T-cell (primary cell): Measurements from ENCODE around the gene BCL10. TPM values are rescaled to one million over a fixed set of nuclear protein-coding genes. Genes with fewer than 3 reads are reported as not detected.

Experiments used
- ATAC-seq, 4 experiments: fragments of 200-7000 bp in 3 of 4; fragments of 150-1000 bp in 1 of 4; cut with Tn5 transposase; replicated peaks in 1 of 4; 1 replicate in 3 of 4; 2 replicates in 1 of 4; pipeline ENCODE4 v1.10.0; 2021; ENCODE audit warnings: moderate library complexity in 3 of 4, mild to moderate bottlenecking in 2 of 4, moderate number of reproducible peaks in 1 of 4
- CTCF ChIA-PET, 2 donors: fragments of 300-600 bp; sonication (Branson Sonifier 250); formaldehyde crosslinking; loops; one replicate each; lab custom pipeline; 2022; ENCODE audit warnings: antibody characterized with exemption in 2 of 2; lab: Charles Lee
- POLR2A ChIA-PET, 2 donors: fragments of 300-600 bp; sonication (Branson Sonifier 250); formaldehyde crosslinking; loops; one replicate each; lab custom pipeline; 2022; ENCODE audit warnings: antibody characterized with exemption in 2 of 2; lab: Charles Lee
- DNase-seq, 35 experiments: peaks; one replicate each; pipeline versions ENCODE4 v3.0.0 to v3.0.0-alpha.2; 2013 to 2023
- H3K27ac ChIP-seq: one replicate; pipeline ENCODE4 v1.5.1; 2013; ENCODE audit warnings: low read length
- H3K27me3 ChIP-seq, 2 experiments: replicated peaks in 1 of 2; 1 replicate in 1 of 2; 2 replicates in 1 of 2; pipeline versions ENCODE4 v1.6.1 to v1.7.0; 2013; ENCODE audit warnings: low read length in 1 of 2, mixed read lengths in 1 of 2; ENCODE audit not compliant: control insufficient read depth in 2 of 2, insufficient read depth in 2 of 2; ENCODE audit errors: extremely low read depth in 1 of 2
- H3K36me3 ChIP-seq, 2 donors: 1 replicate in 1 of 2; 2 replicates in 1 of 2; pipeline versions ENCODE4 v1.6.1 to v1.7.0; 2013; ENCODE audit warnings: low read length in 1 of 2; ENCODE audit not compliant: control insufficient read depth in 2 of 2, insufficient read depth in 1 of 2; ENCODE audit errors: extremely low read depth in 1 of 2
- H3K4me1 ChIP-seq, 2 experiments: 1 replicate in 1 of 2; 2 replicates in 1 of 2; pipeline versions ENCODE4 v1.6.1 to v1.7.0; 2013; ENCODE audit warnings: low read length in 2 of 2, mixed read lengths in 1 of 2; ENCODE audit not compliant: insufficient read depth in 2 of 2, control insufficient read depth in 1 of 2; ENCODE audit errors: extremely low read depth in 1 of 2
- H3K4me3 ChIP-seq, 2 donors: 1 replicate in 1 of 2; 2 replicates in 1 of 2; pipeline versions ENCODE4 v1.5.1 to v1.7.0; 2013; ENCODE audit warnings: mild to moderate bottlenecking in 2 of 2, low read length in 1 of 2, moderate library complexity in 1 of 2; ENCODE audit not compliant: control insufficient read depth in 1 of 2; ENCODE audit errors: extremely low read depth in 1 of 2
- H3K9me3 ChIP-seq: 2 replicates; pipeline ENCODE4 v1.7.0; 2013
- H3K27ac Mint-ChIP-seq, 2 donors: one replicate each; pipeline ENCODE4 v1.8.0; 2020 to 2021; ENCODE audit warnings: mild to moderate bottlenecking in 2 of 2, mixed read lengths in 2 of 2
- H3K27me3 Mint-ChIP-seq, 2 donors: one replicate each; pipeline ENCODE4 v1.8.0; 2021 to 2022; ENCODE audit warnings: mixed read lengths in 2 of 2
- H3K36me3 Mint-ChIP-seq: one replicate; pipeline ENCODE4 v1.8.0; 2021; ENCODE audit warnings: mixed read lengths
- H3K4me1 Mint-ChIP-seq, 3 donors: one replicate each; pipeline ENCODE4 v1.8.0; 2020 to 2022; ENCODE audit warnings: mixed read lengths in 3 of 3, mild to moderate bottlenecking in 1 of 3
- H3K4me3 Mint-ChIP-seq, 3 donors: one replicate each; pipeline ENCODE4 v1.8.0; 2020 to 2022; ENCODE audit warnings: mild to moderate bottlenecking in 3 of 3, mixed read lengths in 3 of 3, moderate library complexity in 3 of 3
- H3K9me3 Mint-ChIP-seq, 3 donors: one replicate each; pipeline ENCODE4 v1.8.0; 2020 to 2022; ENCODE audit warnings: mixed read lengths in 3 of 3
- WGBS: methylation state at CpG from one replicate; pipeline ENCODE4 v1.1.5; 2013; ENCODE audit warnings: missing lambda C conversion rate; ENCODE audit not compliant: insufficient coverage; 5-methylcytosine and 5-hydroxymethylcytosine counted together
- total RNA-seq, 35 experiments: library from RNA in 6 of 35; stranded (reverse) in 6 of 35; fragments of 120-200 nt in 1 of 35; gene quantifications; one replicate each; pipeline versions ENCODE4 v1.2.1 to v1.2.4 and lab custom pipeline; 2013 to 2026

BCL10 gene
- total RNA-seq, 5 donors from 2014 or later (not counting 1 experiment from before 2014, with no cell fraction given): 25.8 to 40.0 (median 28.0) TPM

- no peak overlapping the region for H3K4me3 Mint-ChIP-seq
- peaks cover 41 to 47% of the 10 kb centered on the region in 2 donors for H3K27me3 Mint-ChIP-seq
- 64% methylated on average over 3 of the region's 8 CpGs for WGBS
- DNase-seq (no peak), ATAC-seq (no peak)
- H3K27me3 ChIP-seq: peaks cover 2 to 11% of the 10 kb centered on the region in 2 experiments
- no peaks in the 10 kb centered on the region for H3K9me3 Mint-ChIP-seq
- ChIA-PET CTCF (no interaction called here), POLR2A (no interaction called here)
- H3K27ac ChIP-seq: no peak overlapping the region
- H3K4me1 ChIP-seq: no peaks in the 10 kb centered on the region
- H3K9me3 ChIP-seq: no peaks in the 10 kb centered on the region
- no peaks in the 10 kb centered on the region for H3K36me3 Mint-ChIP-seq
- no peaks in the 10 kb centered on the region for H3K36me3 ChIP-seq
- H3K4me3 ChIP-seq: no peak overlapping the region
- no peak overlapping the region for H3K27ac Mint-ChIP-seq
- H3K4me1 Mint-ChIP-seq: peaks cover 0 to 2% (median 0%) of the 10 kb centered on the region in 3 donors
These were observed 39.4 kb upstream of the BCL10 start for GRCh38 chr1:85315789-85316188.

GRCh38 chr1:85314726-85315125 lies 38.3 kb upstream of the BCL10 start:
- H3K27me3 Mint-ChIP-seq: peaks cover 46 to 49% of the 10 kb centered on the region in 2 donors
- no peak overlapping the region for H3K27ac ChIP-seq

GRCh38 chr1:85313888-85314696 lies 37.7 kb upstream of the BCL10 start:
- no peaks in the 10 kb centered on the region for H3K4me1 ChIP-seq
- ATAC-seq (no peak), DNase-seq (no peak)
- H3K4me1 Mint-ChIP-seq: no peaks in the 10 kb centered on the region
- H3K9me3 Mint-ChIP-seq: no peaks in the 10 kb centered on the region
- WGBS: 67% methylated on average over 1 of the region's 3 CpGs
- POLR2A ChIA-PET: no interaction called here
- no peak overlapping the region for H3K4me3 Mint-ChIP-seq
- H3K27ac ChIP-seq: no peak overlapping the region
- H3K36me3 Mint-ChIP-seq: no peaks in the 10 kb centered on the region
- CTCF ChIA-PET: no interaction called here
- H3K9me3 ChIP-seq: no peaks in the 10 kb centered on the region
- H3K4me3 ChIP-seq: no peak overlapping the region
- no peaks in the 10 kb centered on the region for H3K36me3 ChIP-seq
- peaks cover 0 to 12% of the 10 kb centered on the region in 2 experiments for H3K27me3 ChIP-seq
- H3K27ac Mint-ChIP-seq: no peak overlapping the region
- peaks cover 46 to 51% of the 10 kb centered on the region in 2 donors for H3K27me3 Mint-ChIP-seq

More at GRCh38 chr1:85314726-85315125, 38.3 kb upstream of the BCL10 start:
- Mint-ChIP-seq H3K9me3 (no peaks in the 10 kb centered on the region), H3K36me3 (no peaks in the 10 kb centered on the region), H3K4me1 (no peaks in the 10 kb centered on the region), H3K27ac (no peak overlapping the region), H3K4me3 (no peak overlapping the region)
- Histone ChIP-seq H3K4me3 (no peak overlapping the region), H3K27me3 (peaks cover 0 to 12% of the 10 kb centered on the region in 2 experiments), H3K36me3 (no peaks in the 10 kb centered on the region), H3K9me3 (no peaks in the 10 kb centered on the region), H3K4me1 (no peaks in the 10 kb centered on the region)
- POLR2A ChIA-PET: no interaction called here
- DNase-seq (no peak), ATAC-seq (no peak)
- CTCF ChIA-PET: no interaction called here

GRCh38 chr1:85311818-85312217 lies 35.4 kb upstream of the BCL10 start:
- POLR2A ChIA-PET: no interaction called here
- WGBS: 46% methylated on average over 2 of the region's 2 CpGs

GRCh38 chr1:85308833-85309350 lies 32.5 kb upstream of the BCL10 start:
- H3K27ac ChIP-seq: no peak overlapping the region
- H3K4me1 ChIP-seq: peaks cover 0 to 9% of the 10 kb centered on the region in 2 experiments
- ChIA-PET CTCF (interaction anchor here in 1 of 2 donors (0.5 to 1.2 kb wide), 5 partner anchors 11 to 398 kb away, joined by 3 to 6 read pairs (median 3); no protein-coding TSS in a partner anchor), POLR2A (interaction anchor here in 1 of 2 donors (0.7 kb wide), 1 partner anchor 395 kb away, joined by 3 read pairs; no protein-coding TSS in a partner anchor)
- Mint-ChIP-seq H3K27ac (no peak overlapping the region), H3K4me1 (peaks cover 8% of the 10 kb centered on the region in 3 donors), H3K4me3 (no peak overlapping the region), H3K27me3 (peaks cover 39% of the 10 kb centered on the region in 2 donors), H3K36me3 (no peaks in the 10 kb centered on the region), H3K9me3 (no peaks in the 10 kb centered on the region)
- H3K4me3 ChIP-seq: no peak overlapping the region
- H3K27me3 ChIP-seq: peaks cover 0 to 18% of the 10 kb centered on the region in 2 experiments
- no CpG with 5 or more reads among the region's 4 CpGs for WGBS
- no peaks in the 10 kb centered on the region for H3K36me3 ChIP-seq
- H3K9me3 ChIP-seq: no peaks in the 10 kb centered on the region
- no peak for ATAC-seq
- no peak for DNase-seq

More at GRCh38 chr1:85311818-85312217, 35.4 kb upstream of the BCL10 start:
- H3K9me3 Mint-ChIP-seq: no peaks in the 10 kb centered on the region
- peaks cover 0 to 21% of the 10 kb centered on the region in 2 experiments for H3K27me3 ChIP-seq
- CTCF ChIA-PET: interaction anchor here in 1 of 2 donors (0.6 kb wide), 1 partner anchor 9 kb away, joined by 3 read pairs; no protein-coding TSS in a partner anchor
- H3K27ac ChIP-seq: no peak overlapping the region
- H3K4me1 Mint-ChIP-seq: peaks cover 8% of the 10 kb centered on the region in 3 donors
- no peak overlapping the region for H3K4me3 ChIP-seq
- H3K9me3 ChIP-seq: no peaks in the 10 kb centered on the region
- ATAC-seq: no peak
- H3K36me3 Mint-ChIP-seq: no peaks in the 10 kb centered on the region
- peaks cover 0 to 9% of the 10 kb centered on the region in 2 experiments for H3K4me1 ChIP-seq
- peaks cover 43 to 51% of the 10 kb centered on the region in 2 donors for H3K27me3 Mint-ChIP-seq
- no peak overlapping the region for H3K4me3 Mint-ChIP-seq
- H3K36me3 ChIP-seq: no peaks in the 10 kb centered on the region
- no peak for DNase-seq
- no peak overlapping the region for H3K27ac Mint-ChIP-seq

GRCh38 chr1:85307987-85308832 lies 31.8 kb upstream of the BCL10 start:
- ChIA-PET POLR2A (interaction anchor here in 1 of 2 donors (0.7 kb wide), 1 partner anchor 394 kb away, joined by 3 read pairs; no protein-coding TSS in a partner anchor), CTCF (interaction anchor here in 1 of 2 donors (0.5 to 1.2 kb wide), 4 partner anchors 11 to 398 kb away, joined by 3 to 6 read pairs (median 4); no protein-coding TSS in a partner anchor)
- H3K9me3 ChIP-seq: no peaks in the 10 kb centered on the region
- H3K27me3 Mint-ChIP-seq: peaks cover 33 to 37% of the 10 kb centered on the region in 2 donors
- ATAC-seq (peak; percentile 76 to 89 (median 84)), DNase-seq (peak; percentile 6 to 68 (median 43))
- no peak overlapping the region for H3K27ac ChIP-seq
- peak overlapping the region in 1 of 2 donors; percentile 14 for H3K4me3 ChIP-seq
- peaks cover 0 to 20% of the 10 kb centered on the region in 2 experiments for H3K27me3 ChIP-seq
- H3K4me1 Mint-ChIP-seq: peaks cover 8% of the 10 kb centered on the region in 3 donors
- peak overlapping the region; percentile 49 to 68 (median 66) for H3K4me3 Mint-ChIP-seq
- H3K36me3 ChIP-seq: no peaks in the 10 kb centered on the region
- H3K36me3 Mint-ChIP-seq: no peaks in the 10 kb centered on the region
- 17% methylated on average over 20 of the region's 27 CpGs for WGBS
- no peak overlapping the region for H3K27ac Mint-ChIP-seq
- H3K4me1 ChIP-seq: peaks cover 0 to 9% of the 10 kb centered on the region in 2 experiments
- no peaks in the 10 kb centered on the region for H3K9me3 Mint-ChIP-seq
